BLaER1 (cell line): Measurements from ENCODE around the gene LRRC45.

ENCODE experiments used
- H3K27ac ChIP-seq: shearing (Covaris generic); formaldehyde crosslinking; 2 replicates; pipeline ENCODE4 v1.8.1; 2022
- H3K27me3 ChIP-seq: shearing (Covaris generic); formaldehyde crosslinking; 2 replicates; pipeline ENCODE4 v1.8.1; 2022
- H3K36me3 ChIP-seq: shearing (Covaris generic); formaldehyde crosslinking; 2 replicates; pipeline ENCODE4 v1.8.1; 2022
- H3K4me1 ChIP-seq: shearing (Covaris generic); formaldehyde crosslinking; 2 replicates; pipeline ENCODE4 v1.8.1; 2022
- H3K4me2 ChIP-seq: shearing (Covaris generic); formaldehyde crosslinking; 2 replicates; pipeline ENCODE4 v1.8.1; 2022
- H3K4me3 ChIP-seq: shearing (Covaris generic); formaldehyde crosslinking; 2 replicates; pipeline ENCODE4 v1.8.1; 2022
- H3K9ac ChIP-seq: shearing (Covaris generic); formaldehyde crosslinking; 2 replicates; pipeline ENCODE4 v1.8.1; 2022
- H3K9me3 ChIP-seq: shearing (Covaris generic); formaldehyde crosslinking; 2 replicates; pipeline ENCODE4 v1.8.1; 2022
- H4K20me1 ChIP-seq: shearing (Covaris generic); formaldehyde crosslinking; 2 replicates; pipeline ENCODE4 v1.8.1; 2022
- Cebpa-rat ChIP-seq: shearing (Covaris generic); IDR thresholded peaks from 2 replicates; pipeline ENCODE4 v1.8.1; 2022

LRRC45 gene

DNA sequence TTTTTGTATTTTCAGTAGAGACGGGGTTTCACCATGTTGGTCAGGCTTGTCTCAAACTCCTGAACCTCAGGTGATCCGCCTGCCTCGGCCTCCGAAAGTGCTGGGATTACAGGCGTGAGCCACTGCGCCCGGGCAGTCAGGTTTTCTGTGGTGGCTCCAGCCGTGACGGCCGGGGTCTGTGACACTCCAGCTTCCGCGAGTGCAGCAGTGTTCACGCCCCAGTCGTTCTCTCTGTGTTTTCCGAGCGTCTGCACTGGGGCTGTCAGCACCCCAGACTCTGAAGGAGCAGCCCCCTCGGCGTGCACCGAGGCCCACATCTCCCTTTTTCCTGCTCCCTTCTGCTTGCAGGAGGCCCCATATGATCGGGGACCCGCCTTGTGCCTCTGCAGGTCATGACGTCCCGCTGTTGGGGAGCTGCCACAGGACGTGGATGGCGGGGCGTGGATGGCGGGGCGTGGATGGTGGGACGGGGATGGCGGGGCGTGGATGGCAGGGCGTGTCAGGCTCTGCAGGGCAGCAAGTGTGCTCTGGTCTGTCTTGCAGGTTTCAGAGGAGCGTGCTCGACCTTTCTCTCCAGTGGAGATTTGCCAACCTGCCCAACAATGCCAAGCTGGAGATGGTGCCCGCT is 40.0 kb upstream of the LRRC45 start:
- H3K4me3 ChIP-seq, result no peak overlapping the region
- H3K9me3 ChIP-seq, result no peaks in the 10 kb centered on the region
- no peak overlapping the region for H3K9ac ChIP-seq
- peaks cover 83% of the 10 kb centered on the region for H4K20me1 ChIP-seq
- peaks cover 44% of the 10 kb centered on the region for H3K36me3 ChIP-seq
- H3K27ac ChIP-seq, result no peak overlapping the region
- H3K4me2 ChIP-seq, result peak overlapping the region; percentile 25; the same call in 1 of the 2 replicates
- peaks cover 44% of the 10 kb centered on the region for H3K27me3 ChIP-seq
- no peak for TF ChIP-seq Cebpa-rat
- peaks cover 64% of the 10 kb centered on the region for H3K4me1 ChIP-seq

GRCh38 chr17:81983639-81984373 is 39.3 kb upstream of the LRRC45 start:
- H4K20me1 ChIP-seq, result peaks cover 83% of the 10 kb centered on the region
- no peak overlapping the region for H3K27ac ChIP-seq
- no peak overlapping the region for H3K9ac ChIP-seq
- no peak for TF ChIP-seq Cebpa-rat
- peak overlapping the region; percentile 25 for H3K4me2 ChIP-seq
- no peaks in the 10 kb centered on the region for H3K9me3 ChIP-seq
- peaks cover 43% of the 10 kb centered on the region for H3K36me3 ChIP-seq
- no peak overlapping the region for H3K4me3 ChIP-seq
- peaks cover 57% of the 10 kb centered on the region for H3K4me1 ChIP-seq
- peaks cover 39% of the 10 kb centered on the region for H3K27me3 ChIP-seq

DNA sequence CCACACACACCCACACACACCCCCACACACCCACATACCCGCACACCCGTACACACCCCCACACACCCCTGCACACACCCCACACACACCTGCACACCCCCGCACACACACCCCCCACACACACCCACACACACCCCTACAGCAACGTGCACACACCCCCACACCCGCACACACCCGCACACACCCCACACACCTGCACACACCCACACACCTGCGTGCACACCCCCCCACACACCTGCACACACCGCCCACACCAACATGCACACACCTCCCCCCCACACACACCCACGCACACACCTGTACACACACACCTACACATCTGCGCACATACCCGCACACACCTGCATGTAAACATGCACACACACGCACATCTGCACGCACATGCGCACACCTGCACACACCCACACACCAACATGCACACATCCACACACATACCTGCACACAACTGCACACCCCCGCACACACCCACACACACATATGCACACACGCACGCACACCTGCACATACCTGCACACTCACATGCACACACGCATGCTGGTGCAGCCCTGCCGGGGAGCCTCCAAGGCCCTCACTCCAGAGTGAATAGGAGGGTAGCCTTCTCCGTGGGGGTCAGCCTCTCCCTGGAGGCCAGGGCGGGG is 38.2 kb upstream of the LRRC45 start:
- Histone ChIP-seq H3K4me1 (peaks cover 52% of the 10 kb centered on the region), H3K27me3 (peaks cover 28% of the 10 kb centered on the region), H3K4me2 (no peak overlapping the region), H3K9me3 (no peaks in the 10 kb centered on the region), H3K27ac (no peak overlapping the region), H3K36me3 (peaks cover 40% of the 10 kb centered on the region), H3K9ac (no peak overlapping the region), H3K4me3 (no peak overlapping the region), H4K20me1 (peaks cover 83% of the 10 kb centered on the region)
- TF ChIP-seq Cebpa-rat, result no peak

- H4K20me1 ChIP-seq, result peaks cover 83% of the 10 kb centered on the region
- peaks cover 8% of the 10 kb centered on the region; the same call in 1 of the 2 replicates for H3K9me3 ChIP-seq
- peaks cover 17% of the 10 kb centered on the region for H3K27me3 ChIP-seq
- H3K27ac ChIP-seq, result no peak overlapping the region
- no peak overlapping the region for H3K4me3 ChIP-seq
- no peak for TF ChIP-seq Cebpa-rat
- 0 out of 2 replicates have a peak overlapping the region, but pooled peaks have one; percentile 34 for H3K9ac ChIP-seq
- H3K4me1 ChIP-seq, result peaks cover 39% of the 10 kb centered on the region
- H3K36me3 ChIP-seq, result peaks cover 52% of the 10 kb centered on the region
- no peak overlapping the region for H3K4me2 ChIP-seq
Measured at GRCh38 chr17:81986606-81987005, 36.5 kb upstream of the LRRC45 start.

GRCh38 chr17:81987161-81987770 is 35.8 kb upstream of the LRRC45 start:
- no peak for TF ChIP-seq Cebpa-rat
- 0 out of 2 replicates have a peak overlapping the region, but pooled peaks have one; percentile 9 for H3K4me2 ChIP-seq
- no peak overlapping the region for H3K27ac ChIP-seq
- peaks cover 10% of the 10 kb centered on the region for H3K27me3 ChIP-seq
- H3K4me1 ChIP-seq, result peaks cover 39% of the 10 kb centered on the region
- no peak overlapping the region for H3K4me3 ChIP-seq
- peaks cover 8% of the 10 kb centered on the region; the same call in 1 of the 2 replicates for H3K9me3 ChIP-seq
- 0 out of 2 replicates have a peak overlapping the region, but pooled peaks have one; percentile 34 for H3K9ac ChIP-seq
- H3K36me3 ChIP-seq, result peaks cover 52% of the 10 kb centered on the region
- H4K20me1 ChIP-seq, result peaks cover 83% of the 10 kb centered on the region

GRCh38 chr17:81990836-81991683 is 32.0 kb upstream of the LRRC45 start:
- peaks cover 27% of the 10 kb centered on the region for H3K36me3 ChIP-seq
- H3K9me3 ChIP-seq, result peaks cover 8% of the 10 kb centered on the region; the same call in 1 of the 2 replicates
- TF ChIP-seq Cebpa-rat, result no peak
- peaks cover 39% of the 10 kb centered on the region for H3K4me1 ChIP-seq
- no peak overlapping the region for H3K9ac ChIP-seq
- 0 out of 2 replicates have a peak, but pooled peaks cover 5% of the 10 kb centered on the region for H3K27me3 ChIP-seq
- H3K4me3 ChIP-seq, result no peak overlapping the region
- peak overlapping the region; percentile 30; the same call in 1 of the 2 replicates for H3K4me2 ChIP-seq
- peaks cover 93% of the 10 kb centered on the region for H4K20me1 ChIP-seq
- H3K27ac ChIP-seq, result no peak overlapping the region

DNA sequence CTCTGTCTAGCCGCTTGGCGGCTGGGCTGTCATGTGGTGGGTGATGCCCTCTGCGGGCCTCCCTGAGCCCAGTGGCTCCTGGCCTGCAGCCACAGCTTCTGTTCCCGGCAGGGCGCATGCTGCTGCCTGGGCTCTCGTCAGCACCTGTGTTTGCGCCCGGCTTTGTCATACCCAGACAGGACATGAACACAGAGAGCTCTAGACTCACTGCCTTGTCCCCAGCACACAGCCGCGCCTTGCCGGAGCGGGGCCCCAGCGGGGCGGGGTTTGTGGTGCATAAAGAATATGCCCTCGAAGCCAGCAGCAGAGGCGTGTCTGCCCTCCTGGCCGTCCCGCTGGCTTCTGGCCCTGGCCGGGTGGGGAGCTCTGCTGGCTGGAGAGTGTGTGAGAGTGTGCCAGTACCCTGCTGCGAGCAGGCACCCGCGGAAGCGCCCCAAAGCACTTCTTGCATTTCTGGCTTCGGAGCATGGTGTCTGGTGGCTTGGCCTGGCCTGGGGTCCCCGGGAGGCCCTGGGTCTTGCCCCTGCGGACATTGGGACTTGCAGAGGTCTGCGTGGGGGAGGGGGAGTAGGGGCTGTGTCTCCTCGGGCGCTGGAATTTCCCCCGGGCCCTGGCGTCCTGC is 31.3 kb upstream of the LRRC45 start:
- H3K4me1 ChIP-seq, result peaks cover 38% of the 10 kb centered on the region
- H3K4me2 ChIP-seq, result peak overlapping the region; percentile 30
- no peak overlapping the region for H3K9ac ChIP-seq
- peaks cover 85% of the 10 kb centered on the region for H4K20me1 ChIP-seq
- H3K36me3 ChIP-seq, result peaks cover 22% of the 10 kb centered on the region; the same call in 1 of the 2 replicates
- no peak for TF ChIP-seq Cebpa-rat
- no peak overlapping the region for H3K4me3 ChIP-seq
- 0 out of 2 replicates have a peak, but pooled peaks cover 5% of the 10 kb centered on the region for H3K27me3 ChIP-seq
- no peak overlapping the region for H3K27ac ChIP-seq
- H3K9me3 ChIP-seq, result peaks cover 8% of the 10 kb centered on the region; the same call in 1 of the 2 replicates

GRCh38 chr17:81992306-81993102 is 30.6 kb upstream of the LRRC45 start:
- Histone ChIP-seq H3K4me2 (peak overlapping the region; percentile 30; the same call in 1 of the 2 replicates), H3K4me3 (no peak overlapping the region), H4K20me1 (peaks cover 78% of the 10 kb centered on the region), H3K9ac (no peak overlapping the region), H3K27me3 (0 out of 2 replicates have a peak, but pooled peaks cover 5% of the 10 kb centered on the region), H3K36me3 (peaks cover 18% of the 10 kb centered on the region; the same call in 1 of the 2 replicates), H3K4me1 (peaks cover 31% of the 10 kb centered on the region), H3K9me3 (peaks cover 8% of the 10 kb centered on the region; the same call in 1 of the 2 replicates), H3K27ac (no peak overlapping the region)
- TF ChIP-seq Cebpa-rat, result no peak
